ENCODE results near the gene CNNM1.

Gene CNNM1

GRCh38 chr10:99357691-99358090, 28.5 kb downstream of the CNNM1 start:
- DNase-seq (ENCODE audit: low read depth) = no peak
- no peak overlapping the region for H3K4me3 ChIP-seq (ENCODE audit: low read length)
- no peak for TF ChIP-seq CTCF (IDR thresholded peaks at IDR 0.05; ENCODE audit: insufficient read depth, low read depth, low read length, missing control alignments)

- DNase-seq (ENCODE audit: low read depth) = no peak
- no peak for TF ChIP-seq CTCF (IDR thresholded peaks at IDR 0.05; ENCODE audit: insufficient read depth, low read depth, low read length, missing control alignments)
- no peak overlapping the region for H3K4me3 ChIP-seq (ENCODE audit: low read length)
Measured at GRCh38 chr10:99358101-99358500, 28.9 kb downstream of the CNNM1 start.

- no peak for TF ChIP-seq CTCF (IDR thresholded peaks at IDR 0.05; ENCODE audit: insufficient read depth, low read depth, low read length, missing control alignments)
- no peak for DNase-seq (ENCODE audit: low read depth)
- no peak overlapping the region for H3K4me3 ChIP-seq (ENCODE audit: low read length)
Measured at GRCh38 chr10:99360934-99361333, 31.8 kb downstream of the CNNM1 start.

GRCh38 chr10:99364125-99364524, 35.0 kb downstream of the CNNM1 start:
- DNase-seq (ENCODE audit: low read depth) = no peak
- H3K4me3 ChIP-seq (ENCODE audit: low read length) = no peak overlapping the region
- TF ChIP-seq CTCF (IDR thresholded peaks at IDR 0.05; ENCODE audit: insufficient read depth, low read depth, low read length, missing control alignments) = no peak

GRCh38 chr10:99365311-99365710, 36.2 kb downstream of the CNNM1 start:
- H3K4me3 ChIP-seq (ENCODE audit: low read length) = no peak overlapping the region
- no peak for DNase-seq (ENCODE audit: low read depth)
- TF ChIP-seq CTCF (IDR thresholded peaks at IDR 0.05; ENCODE audit: insufficient read depth, low read depth, low read length, missing control alignments) = no peak

GRCh38 chr10:99365736-99366135, 36.6 kb downstream of the CNNM1 start:
- TF ChIP-seq CTCF (IDR thresholded peaks at IDR 0.05; ENCODE audit: insufficient read depth, low read depth, low read length, missing control alignments) = no peak
- no peak for DNase-seq (ENCODE audit: low read depth)
- no peak overlapping the region for H3K4me3 ChIP-seq (ENCODE audit: low read length)

GRCh38 chr10:99366666-99367065, 37.5 kb downstream of the CNNM1 start:
- DNase-seq (ENCODE audit: low read depth) = no peak
- no peak for TF ChIP-seq CTCF (IDR thresholded peaks at IDR 0.05; ENCODE audit: insufficient read depth, low read depth, low read length, missing control alignments)
- H3K4me3 ChIP-seq (ENCODE audit: low read length) = no peak overlapping the region

Measured in epithelial cell of esophagus (primary cell).